ENCODE results near the gene NECTIN4. TPM values are rescaled to one million over a fixed set of nuclear protein-coding genes. Genes with fewer than 3 reads are reported as not detected.
A peak's percentile ranks its signal among the peaks of the same experiment; 100 is the strongest.

NECTIN4 gene
- total and polyA plus RNA-seq, 10 of the 15 experiments (the other 5 are each of a cell fraction or from before 2014, with no cell fraction given), result 2.8 to 8.7 (median 3.7) TPM

- TF ChIP-seq ZSCAN29 (IDR thresholded peaks at IDR 0.05), result no peak
- TF ChIP-seq KAT2A (conservative IDR thresholded peaks at IDR 0.05; ENCODE audit: control insufficient read depth, low read depth, low read length), result no peak
- TF ChIP-seq CREB1 (IDR thresholded peaks at IDR 0.05; ENCODE audit: low read depth), result peak; percentile 92
- TF ChIP-seq RELA (IDR thresholded peaks at IDR 0.05; ENCODE audit: borderline replicate concordance, partially characterized antibody), result no peak
- TF ChIP-seq ETV6 (conservative IDR thresholded peaks at IDR 0.05 in 1 of 2, IDR thresholded peaks at IDR 0.05 in 1 of 2; ENCODE audit: borderline replicate concordance in 1 of 2, low read depth in 1 of 2), result no peak
- no peak for TF ChIP-seq IRF4 (IDR thresholded peaks at IDR 0.05; ENCODE audit: low read depth, low read length)
- 0 out of 2 replicates have a peak, but pooled peaks have one; percentile 47 for TF ChIP-seq REST (IDR thresholded peaks at IDR 0.05; ENCODE audit: low read depth, low read length)
- 0 out of 2 replicates have a peak, but pooled peaks have one; percentile 67 for TF ChIP-seq CHD2 (IDR thresholded peaks at IDR 0.05; ENCODE audit: borderline replicate concordance, low read depth, low read length)
- TF ChIP-seq EZH2 (IDR thresholded peaks at IDR 0.05; ENCODE audit: borderline replicate concordance, control insufficient read depth, low read depth, low read length), result no peak
- no peak for TF ChIP-seq ZZZ3 (IDR thresholded peaks at IDR 0.05; ENCODE audit: control insufficient read depth, insufficient read length, low read depth)
- no peak for TF ChIP-seq CBX3 (IDR thresholded peaks at IDR 0.05; ENCODE audit: borderline replicate concordance, low read depth)
- TF ChIP-seq ZNF274 (IDR thresholded peaks at IDR 0.05; ENCODE audit: insufficient read depth, insufficient read length), result no peak
- no peak for TF ChIP-seq JUNB (IDR thresholded peaks at IDR 0.05)
- TF ChIP-seq BACH1 (IDR thresholded peaks at IDR 0.05; ENCODE audit: borderline replicate concordance), result peak; percentile 59; the same call in 1 of the 2 replicates
- no peak for TF ChIP-seq ZNF24 (IDR thresholded peaks at IDR 0.05)
- TF ChIP-seq NFYA (IDR thresholded peaks at IDR 0.05; ENCODE audit: borderline replicate concordance, low read depth, low read length), result no peak
- peak; percentile 34; the same call in 1 of the 2 replicates for TF ChIP-seq ZBED1 (IDR thresholded peaks at IDR 0.05; ENCODE audit: borderline replicate concordance)
- TF ChIP-seq RUNX3 (IDR thresholded peaks at IDR 0.05; ENCODE audit: low read length), result peak; percentile 24
- TF ChIP-seq TCF3 (IDR thresholded peaks at IDR 0.05; ENCODE audit: borderline replicate concordance, insufficient read depth, low read depth, low read length), result 0 out of 2 replicates have a peak, but pooled peaks have one; percentile 22
- no peak for TF ChIP-seq ZBTB33 (IDR thresholded peaks at IDR 0.05)
- TF ChIP-seq ZNF217 (IDR thresholded peaks at IDR 0.05), result no peak
- no peak for TF ChIP-seq MEF2B (IDR thresholded peaks at IDR 0.05; ENCODE audit: partially characterized antibody, poor library complexity, severe bottlenecking)
- peak; percentile 33; the same call in 1 of the 2 replicates for TF ChIP-seq MLLT1 (IDR thresholded peaks at IDR 0.05)
- TF ChIP-seq MYB (IDR thresholded peaks at IDR 0.05; ENCODE audit: borderline replicate concordance, low read depth, low read length), result no peak
Observed at GRCh38 chr1:161117759-161118581, 28.6 kb upstream of the NECTIN4 start, which contains the start of the genes NIT1 and PFDN2 (continued).

Measured in GM12878 (cell line).